ENCODE data around the gene MRPL46.

- no peak for TF ChIP-seq CTCF (IDR thresholded peaks at IDR 0.05 in 2 of 3, conservative IDR thresholded peaks at IDR 0.05 in 1 of 3; ENCODE audit: insufficient read depth in 2 of 3, low read depth in 1 of 3, low read length in 3 of 3)
- no peak for TF ChIP-seq GABPB1 (CRISPR knock-in tag; IDR thresholded peaks at IDR 0.05)
- TF ChIP-seq ZNF274 (IDR thresholded peaks at IDR 0.05; ENCODE audit: borderline replicate concordance, low read depth, low read length) = no peak
- TF ChIP-seq KDM1A (IDR thresholded peaks at IDR 0.05) = no peak
- no peak for TF ChIP-seq MAFF (IDR thresholded peaks at IDR 0.05; ENCODE audit: low read length)
Measured at GRCh38 chr15:88453651-88454050, 13.5 kb downstream of the MRPL46 start.

Data from K562 (cell line).